Measurements from ENCODE around the gene DOCK4. TPM values are rescaled to one million over a fixed set of nuclear protein-coding genes. Genes with fewer than 3 reads are reported as not detected.

DOCK4 gene
- total and polyA plus RNA-seq, 7 donors: 1.8 to 12.7 (median 7.1) TPM

- Histone ChIP-seq H3K4me1 (peaks cover 15% of the 10 kb centered on the region), H3K36me3 (ENCODE audit: insufficient read depth in 1 of 2, low read depth in 1 of 2) (no peaks in the 10 kb centered on the region), H3K4me3 (no peak overlapping the region), H3K9me3 (no peaks in the 10 kb centered on the region), H3K27ac (no peak overlapping the region), H3K27me3 (ENCODE audit: insufficient read depth in 3 of 3, low read length in 2 of 3) (no peaks in the 10 kb centered on the region)
- ATAC-seq (no peak), DNase-seq (no peak)
- TF ChIP-seq CTCF (IDR thresholded peaks at IDR 0.05): no peak
- intact Hi-C loops (cut with DNase I): no loop called here
- WGBS, 3 donors: 94 to 95% (median 94%) methylated on average over 5 of the region's 5 CpGs
Measured at GRCh38 chr7:112145206-112145605, 61.0 kb downstream of the DOCK4 start.

GRCh38 chr7:112144284-112145059, 61.7 kb downstream of the DOCK4 start:
- TF ChIP-seq CTCF (IDR thresholded peaks at IDR 0.05): no peak
- intact Hi-C loops (cut with DNase I): no loop called here
- Histone ChIP-seq H3K9me3 (no peaks in the 10 kb centered on the region), H3K4me1 (peaks cover 15% of the 10 kb centered on the region), H3K36me3 (ENCODE audit: insufficient read depth in 1 of 2, low read depth in 1 of 2) (no peaks in the 10 kb centered on the region), H3K27me3 (ENCODE audit: insufficient read depth in 3 of 3, low read length in 2 of 3) (no peaks in the 10 kb centered on the region), H3K4me3 (no peak overlapping the region), H3K27ac (no peak overlapping the region)
- WGBS, 3 donors: 81 to 87% (median 82%) methylated on average over 5 of the region's 5 CpGs
- ATAC-seq (no peak), DNase-seq (no peak)

GRCh38 chr7:112143582-112143981, 62.6 kb downstream of the DOCK4 start:
- WGBS, 3 donors: 55 to 60% (median 55%) methylated on average over 4 of the region's 4 CpGs
- Histone ChIP-seq H3K27ac (no peak overlapping the region), H3K9me3 (no peaks in the 10 kb centered on the region), H3K4me1 (peaks cover 15% of the 10 kb centered on the region), H3K27me3 (ENCODE audit: insufficient read depth in 3 of 3, low read length in 2 of 3) (no peaks in the 10 kb centered on the region), H3K4me3 (no peak overlapping the region), H3K36me3 (ENCODE audit: insufficient read depth in 1 of 2, low read depth in 1 of 2) (no peaks in the 10 kb centered on the region)
- intact Hi-C loops (cut with DNase I): no loop called here
- TF ChIP-seq CTCF (IDR thresholded peaks at IDR 0.05): no peak
- peak in 1 of 2 donors; percentile 19 for DNase-seq
- peak in 2 of 4 donors; percentile 42 to 68 for ATAC-seq

- Histone ChIP-seq H3K36me3 (ENCODE audit: insufficient read depth in 1 of 2, low read depth in 1 of 2) (no peaks in the 10 kb centered on the region), H3K4me1 (peaks cover 13% of the 10 kb centered on the region), H3K27ac (no peak overlapping the region), H3K4me3 (no peak overlapping the region), H3K27me3 (ENCODE audit: insufficient read depth in 3 of 3, low read length in 2 of 3) (no peaks in the 10 kb centered on the region), H3K9me3 (no peaks in the 10 kb centered on the region)
- DNase-seq: no peak
- intact Hi-C loops (cut with DNase I): no loop called here
- ATAC-seq: no peak
- WGBS, 3 donors: 77 to 89% (median 86%) methylated on average over 3 of the region's 3 CpGs
- TF ChIP-seq CTCF (IDR thresholded peaks at IDR 0.05): no peak
Measured at GRCh38 chr7:112143136-112143535, 63.1 kb downstream of the DOCK4 start.

GRCh38 chr7:112140600-112140999, 65.6 kb downstream of the DOCK4 start:
- Histone ChIP-seq H3K27ac (no peak overlapping the region), H3K27me3 (ENCODE audit: insufficient read depth in 3 of 3, low read length in 2 of 3) (no peaks in the 10 kb centered on the region), H3K9me3 (no peaks in the 10 kb centered on the region), H3K36me3 (ENCODE audit: insufficient read depth in 1 of 2, low read depth in 1 of 2) (no peaks in the 10 kb centered on the region), H3K4me3 (no peak overlapping the region), H3K4me1 (peaks cover 14% of the 10 kb centered on the region)
- ATAC-seq (no peak), DNase-seq (no peak)
- WGBS, 3 donors: 58 to 63% (median 59%) methylated on average over 3 of the region's 3 CpGs
- no peak for TF ChIP-seq CTCF (IDR thresholded peaks at IDR 0.05)
- intact Hi-C loops (cut with DNase I): no loop called here

Data from psoas muscle (tissue), 8 donors.